Activated CD4-positive, alpha-beta T cell treated with anti-CD3 and anti-CD28 coated beads for 24 hours (primary cell): ENCODE data around the gene OCA2.

Experiments
- DNase-seq, 2 donors: peaks; one replicate each; pipeline ENCODE4 v3.0.0-alpha.2; 2020; ENCODE audit warnings: low read depth in 2 of 2

Gene OCA2

GRCh38 chr15:28079313-28079969, 19.7 kb downstream of the OCA2 start:
- DNase-seq, result no peak

- DNase-seq, result no peak
These were observed 20.9 kb downstream of the OCA2 start for GRCh38 chr15:28078191-28078719.

- DNase-seq, result no peak
These were observed 23.5 kb downstream of the OCA2 start for GRCh38 chr15:28075573-28075972.

- no peak for DNase-seq
These were observed 30.2 kb downstream of the OCA2 start for GRCh38 chr15:28068930-28069329.

GRCh38 chr15:28066231-28066630, 32.9 kb downstream of the OCA2 start:
- DNase-seq, result no peak

GRCh38 chr15:28060005-28060404, 39.1 kb downstream of the OCA2 start:
- DNase-seq, result no peak

- no peak for DNase-seq
These were observed 41.0 kb downstream of the OCA2 start for GRCh38 chr15:28058082-28058481.

- no peak for DNase-seq
These were observed 47.0 kb downstream of the OCA2 start for GRCh38 chr15:28051955-28052633.

GRCh38 chr15:28049581-28049980, 49.5 kb downstream of the OCA2 start:
- DNase-seq, result no peak

GRCh38 chr15:28047277-28047676, 51.8 kb downstream of the OCA2 start:
- no peak for DNase-seq

- DNase-seq, result no peak
These were observed 54.9 kb downstream of the OCA2 start for GRCh38 chr15:28044121-28044672.

- no peak for DNase-seq
These were observed 55.4 kb downstream of the OCA2 start for GRCh38 chr15:28043691-28044091.

GRCh38 chr15:28037969-28038590, 61.0 kb downstream of the OCA2 start:
- no peak for DNase-seq

- DNase-seq, result no peak
These were observed 65.7 kb downstream of the OCA2 start for GRCh38 chr15:28033443-28033842.

- DNase-seq, result no peak
These were observed 68.3 kb downstream of the OCA2 start for GRCh38 chr15:28030801-28031200.

GRCh38 chr15:28027714-28028076, 71.4 kb downstream of the OCA2 start:
- DNase-seq, result no peak

GRCh38 chr15:28026764-28027713, 72.1 kb downstream of the OCA2 start:
- DNase-seq, result no peak

- DNase-seq, result no peak
These were observed 72.9 kb downstream of the OCA2 start for GRCh38 chr15:28026221-28026620.

- DNase-seq, result no peak
These were observed 73.7 kb downstream of the OCA2 start for GRCh38 chr15:28025413-28025812.

- no peak for DNase-seq
These were observed 74.2 kb downstream of the OCA2 start for GRCh38 chr15:28024889-28025250.
